ENCODE results near the gene RRP12. TPM values are rescaled to one million over a fixed set of nuclear protein-coding genes. Genes with fewer than 3 reads are reported as not detected.
A peak's percentile ranks its signal among the peaks of the same experiment; 100 is the strongest.

Gene RRP12
- total RNA-seq, 1 experiment from 2014 or later: 86.2 TPM

DNA sequence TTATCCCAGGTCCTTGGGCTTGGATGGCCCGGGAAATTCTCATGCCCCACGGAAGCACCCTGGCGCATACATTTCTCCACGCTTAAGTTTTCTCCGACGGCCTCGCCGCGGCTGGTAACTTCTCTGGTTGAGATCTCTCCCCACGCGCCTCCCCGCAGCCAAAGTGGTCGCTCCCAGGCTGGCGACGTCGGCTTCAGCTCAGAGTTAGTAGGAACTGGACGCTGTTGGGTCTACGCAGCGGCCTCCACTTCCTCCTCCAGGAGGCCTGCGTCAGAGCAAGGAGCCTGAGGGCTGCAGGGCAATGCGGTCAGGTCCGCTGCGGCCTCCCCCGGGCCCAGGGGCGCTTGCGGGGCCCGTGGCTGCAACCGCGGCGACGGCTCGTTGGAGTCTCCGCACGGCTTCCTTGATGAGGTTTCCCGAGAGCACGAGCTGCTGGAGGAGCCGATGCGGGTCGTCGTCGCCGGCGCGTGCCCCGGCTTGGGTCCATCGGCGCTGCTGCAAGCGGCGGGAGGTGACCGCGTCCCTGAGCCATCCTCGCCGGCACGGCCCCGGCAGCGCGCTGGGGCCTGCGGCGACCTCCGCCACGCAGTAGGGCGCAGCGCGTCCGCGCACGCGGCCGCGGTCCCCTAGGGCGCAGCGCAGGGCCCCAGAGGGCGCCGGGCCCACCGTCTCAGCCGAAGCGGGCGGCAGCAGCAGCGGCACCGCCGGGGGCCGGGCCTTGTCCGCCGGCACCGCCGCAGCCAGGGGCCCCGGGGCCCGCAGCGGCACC is 67.4 kb downstream of the RRP12 start:
- Histone ChIP-seq H3K4me1 (ENCODE audit: insufficient read depth, low read length, poor library complexity, severe bottlenecking) (peaks cover 18% of the 10 kb centered on the region), H3K27ac (ENCODE audit: low read depth, low read length, poor library complexity, severe bottlenecking) (peak overlapping the region; percentile 62), H3K36me3 (ENCODE audit: insufficient read depth, low read length, poor library complexity, severe bottlenecking) (no peaks in the 10 kb centered on the region), H3K27me3 (replicated peaks; ENCODE audit: insufficient read depth, low read depth, low read length, poor library complexity) (no peaks in the 10 kb centered on the region), H3K4me3 (ENCODE audit: low read depth, low read length, poor library complexity, severe bottlenecking) (peak overlapping the region; percentile 75), H3K9me3 (ENCODE audit: low read depth, low read length, poor library complexity, severe bottlenecking) (no peaks in the 10 kb centered on the region)
- TF ChIP-seq, protein P1, sequence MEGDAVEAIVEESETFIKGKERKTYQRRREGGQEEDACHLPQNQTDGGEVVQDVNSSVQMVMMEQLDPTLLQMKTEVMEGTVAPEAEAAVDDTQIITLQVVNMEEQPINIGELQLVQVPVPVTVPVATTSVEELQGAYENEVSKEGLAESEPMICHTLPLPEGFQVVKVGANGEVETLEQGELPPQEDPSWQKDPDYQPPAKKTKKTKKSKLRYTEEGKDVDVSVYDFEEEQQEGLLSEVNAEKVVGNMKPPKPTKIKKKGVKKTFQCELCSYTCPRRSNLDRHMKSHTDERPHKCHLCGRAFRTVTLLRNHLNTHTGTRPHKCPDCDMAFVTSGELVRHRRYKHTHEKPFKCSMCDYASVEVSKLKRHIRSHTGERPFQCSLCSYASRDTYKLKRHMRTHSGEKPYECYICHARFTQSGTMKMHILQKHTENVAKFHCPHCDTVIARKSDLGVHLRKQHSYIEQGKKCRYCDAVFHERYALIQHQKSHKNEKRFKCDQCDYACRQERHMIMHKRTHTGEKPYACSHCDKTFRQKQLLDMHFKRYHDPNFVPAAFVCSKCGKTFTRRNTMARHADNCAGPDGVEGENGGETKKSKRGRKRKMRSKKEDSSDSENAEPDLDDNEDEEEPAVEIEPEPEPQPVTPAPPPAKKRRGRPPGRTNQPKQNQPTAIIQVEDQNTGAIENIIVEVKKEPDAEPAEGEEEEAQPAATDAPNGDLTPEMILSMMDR (conservative IDR thresholded peaks at IDR 0.05; ENCODE audit: low read depth, low read length): no peak
- no peak for TF ChIP-seq EZH2 (IDR thresholded peaks at IDR 0.05; ENCODE audit: borderline replicate concordance, low read depth, low read length, poor library complexity, severe bottlenecking)
- BruUV-seq (replicated peaks): no TSS peak
- peak; percentile 56 for DNase-seq (ENCODE audit: low spot score)
- intact Hi-C loops (cut with micrococcal nuclease; ENCODE audit: unreplicated experiment): loop anchor here (2.0 to 5.0 kb wide), 2 partner anchors 41 to 56 kb away; partner anchors contain the start of gene ARHGAP19
- POLR2A ChIA-PET (ENCODE audit: low non-redundant PET): no interaction called here
- CTCF ChIA-PET: interaction anchor here (0.6 to 1.9 kb wide), 3 partner anchors 55 to 297 kb away, joined by 3 to 14 read pairs (median 3); no protein-coding TSS in a partner anchor

- DNase-seq (ENCODE audit: low spot score): peak; percentile 66
- ChIA-PET POLR2A (ENCODE audit: low non-redundant PET) (no interaction called here), CTCF (interaction anchor here (0.6 to 1.9 kb wide), 3 partner anchors 54 to 296 kb away, joined by 3 to 14 read pairs (median 3); no protein-coding TSS in a partner anchor)
- Histone ChIP-seq H3K27me3 (replicated peaks; ENCODE audit: insufficient read depth, low read depth, low read length, poor library complexity) (no peaks in the 10 kb centered on the region), H3K4me3 (ENCODE audit: low read depth, low read length, poor library complexity, severe bottlenecking) (peak overlapping the region; percentile 75), H3K9me3 (ENCODE audit: low read depth, low read length, poor library complexity, severe bottlenecking) (no peaks in the 10 kb centered on the region), H3K4me1 (ENCODE audit: insufficient read depth, low read length, poor library complexity, severe bottlenecking) (peaks cover 18% of the 10 kb centered on the region), H3K27ac (ENCODE audit: low read depth, low read length, poor library complexity, severe bottlenecking) (peak overlapping the region; percentile 62), H3K36me3 (ENCODE audit: insufficient read depth, low read length, poor library complexity, severe bottlenecking) (no peaks in the 10 kb centered on the region)
- no TSS peak for BruUV-seq (replicated peaks)
- intact Hi-C loops (cut with micrococcal nuclease; ENCODE audit: unreplicated experiment): loop anchor here (5.0 kb wide), 1 partner anchor 56 kb away; no protein-coding TSS in a partner anchor
- TF ChIP-seq EZH2 (IDR thresholded peaks at IDR 0.05; ENCODE audit: borderline replicate concordance, low read depth, low read length, poor library complexity, severe bottlenecking): no peak
- TF ChIP-seq, protein P1 (conservative IDR thresholded peaks at IDR 0.05; ENCODE audit: low read depth, low read length): peak; percentile 38; the same call in 1 of the 2 replicates
These were observed 67.9 kb downstream of the RRP12 start for GRCh38 chr10:97333351-97333600.

DNA sequence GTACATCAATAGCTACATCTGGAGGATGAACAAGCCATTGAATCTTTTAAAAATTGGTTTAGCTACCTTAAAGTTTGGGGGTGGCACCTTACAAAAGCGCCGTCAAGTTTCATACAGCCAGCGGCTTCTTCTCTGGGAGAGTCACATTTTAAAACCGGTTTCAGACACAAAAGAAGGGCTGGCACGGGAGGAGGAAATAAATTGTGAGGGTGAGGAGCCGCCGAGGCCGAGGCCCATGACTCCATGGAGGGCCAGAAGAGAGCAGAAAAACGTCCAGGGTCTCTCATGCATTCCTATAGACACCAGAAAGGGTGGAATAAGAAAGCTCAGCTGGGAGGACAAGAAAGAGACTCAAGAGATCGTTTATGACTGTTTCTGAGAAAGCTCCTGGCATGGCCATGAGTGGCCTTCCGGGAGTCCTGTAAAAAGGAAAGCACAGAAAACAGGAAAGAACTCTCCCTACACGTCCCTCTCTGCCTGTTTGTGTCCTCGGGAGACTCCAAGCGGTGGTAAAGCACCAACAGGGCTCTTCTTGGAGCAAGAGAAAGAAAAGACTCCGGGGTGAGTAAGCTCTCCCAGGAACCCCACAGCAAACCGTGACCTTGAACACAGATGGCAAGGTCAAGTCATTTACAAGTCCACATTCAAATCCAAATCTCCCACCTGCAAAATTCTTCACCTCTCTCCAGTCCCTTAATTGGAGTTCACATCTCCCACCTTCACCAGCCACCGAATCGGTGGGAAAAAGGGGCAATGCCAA is 68.4 kb downstream of the RRP12 start:
- intact Hi-C loops (cut with micrococcal nuclease; ENCODE audit: unreplicated experiment): loop anchor here (5.0 kb wide), 1 partner anchor 55 kb away; no protein-coding TSS in a partner anchor
- H3K27me3 ChIP-seq (replicated peaks; ENCODE audit: insufficient read depth, low read depth, low read length, poor library complexity): no peaks in the 10 kb centered on the region
- ChIA-PET POLR2A (ENCODE audit: low non-redundant PET) (interaction anchor here (0.6 kb wide), 1 partner anchor 8 kb away, joined by 3 read pairs; no protein-coding TSS in a partner anchor), CTCF (interaction anchor here (0.6 to 1.9 kb wide), 2 partner anchors 54 to 162 kb away, joined by 3 to 14 read pairs; no protein-coding TSS in a partner anchor)
- peak; percentile 62 for DNase-seq (ENCODE audit: low spot score)
- TF ChIP-seq, protein P1 (conservative IDR thresholded peaks at IDR 0.05; ENCODE audit: low read depth, low read length): no peak
- no peak for TF ChIP-seq EZH2 (IDR thresholded peaks at IDR 0.05; ENCODE audit: borderline replicate concordance, low read depth, low read length, poor library complexity, severe bottlenecking)
- peaks cover 16% of the 10 kb centered on the region for H3K4me1 ChIP-seq (ENCODE audit: insufficient read depth, low read length, poor library complexity, severe bottlenecking)
- TSS peak; percentile 61 for BruUV-seq (replicated peaks)
- H3K4me3 ChIP-seq (ENCODE audit: low read depth, low read length, poor library complexity, severe bottlenecking): peak overlapping the region; percentile 75
- H3K27ac ChIP-seq (ENCODE audit: low read depth, low read length, poor library complexity, severe bottlenecking): peak overlapping the region; percentile 39
- no peaks in the 10 kb centered on the region for H3K36me3 ChIP-seq (ENCODE audit: insufficient read depth, low read length, poor library complexity, severe bottlenecking)
- H3K9me3 ChIP-seq (ENCODE audit: low read depth, low read length, poor library complexity, severe bottlenecking): no peaks in the 10 kb centered on the region
